RKO (cell line): ENCODE data around the gene GALNT11.
"Not testable (repeated sequence)": the region's sequence is repeated elsewhere in the genome, so short reads cannot be mapped to it uniquely, and the experiment has no call there.

Experiments used
- DNase-seq: peaks from one replicate; pipeline ENCODE4 v3.0.0-alpha.2; 2016; ENCODE audit warnings: low spot score

The GALNT11 gene

GRCh38 chr7:152075379-152075778, 49.9 kb downstream of the GALNT11 start:
- DNase-seq, result not testable (repeated sequence)

DNA sequence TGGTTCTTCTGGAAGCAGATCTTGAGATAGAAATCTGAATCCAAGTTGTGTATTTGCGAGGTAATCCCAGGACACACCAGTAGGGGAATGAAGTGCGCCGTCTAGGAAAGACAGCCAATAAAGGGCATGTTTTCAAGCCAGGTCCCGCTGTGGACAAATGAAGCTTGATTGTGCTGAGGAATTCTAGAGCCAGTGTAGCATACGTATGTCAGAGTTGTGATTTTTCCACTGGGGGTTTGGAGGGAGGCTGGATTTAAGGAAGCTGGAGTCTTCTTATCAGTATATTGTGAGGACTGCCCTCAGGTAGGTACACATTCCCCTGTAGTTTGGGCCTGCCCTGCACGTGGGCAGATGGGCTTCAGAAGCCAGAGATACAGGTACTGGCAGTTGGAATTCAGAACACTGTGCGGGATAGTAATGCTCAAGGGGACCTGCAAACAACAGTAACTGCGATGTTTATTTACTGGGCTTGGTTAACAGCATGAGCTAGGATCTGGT, 50.9 kb downstream of the GALNT11 start:
- peak; percentile 30 for DNase-seq

DNA sequence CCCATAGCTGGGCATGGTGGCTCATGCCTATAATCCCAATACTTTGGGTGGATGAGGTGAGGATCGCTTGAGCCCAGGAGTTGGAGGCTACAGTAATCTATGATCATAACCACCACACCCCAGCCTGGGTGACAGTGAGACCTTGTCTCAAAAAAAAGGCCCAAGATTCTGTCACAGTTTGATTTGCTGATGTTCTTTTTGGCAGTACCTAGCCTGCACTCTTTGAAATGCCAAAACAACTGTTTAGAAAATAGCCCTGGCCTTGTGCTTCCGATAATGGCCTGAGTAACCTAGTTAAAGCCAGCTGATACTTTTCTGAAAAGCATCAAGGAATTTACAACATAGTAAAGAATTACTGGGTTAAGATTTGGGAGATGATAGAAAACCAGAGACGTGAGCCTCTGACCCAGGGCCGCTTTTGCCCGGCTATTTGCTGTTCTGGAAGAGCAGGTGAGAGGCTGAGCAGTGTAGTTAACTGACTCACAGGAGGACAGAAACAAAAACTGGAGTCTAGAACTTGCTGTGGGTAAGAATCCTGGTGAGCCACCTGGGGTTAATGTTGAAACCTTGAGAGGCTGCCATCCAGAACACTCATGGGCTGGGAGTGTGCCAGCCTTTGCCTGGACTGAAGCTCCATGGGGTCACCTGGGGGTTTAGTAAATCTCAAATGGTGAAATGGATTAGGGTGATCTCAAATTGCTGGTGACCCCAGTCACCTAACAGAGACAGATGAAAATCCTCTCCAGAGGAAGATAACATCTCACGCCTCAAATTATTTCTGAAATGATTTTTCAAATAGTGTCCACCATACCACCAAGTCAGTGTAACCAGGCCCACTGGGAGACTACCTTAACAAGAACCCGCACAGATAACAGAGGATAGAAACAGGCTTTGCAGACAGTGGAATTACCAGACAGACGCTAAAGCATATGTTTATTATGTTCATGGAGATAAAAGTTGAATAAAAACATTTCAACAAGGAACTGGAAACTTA, 51.8 kb downstream of the GALNT11 start:
- DNase-seq, result no peak

GRCh38 chr7:152078025-152078424, 52.6 kb downstream of the GALNT11 start:
- no peak for DNase-seq

GRCh38 chr7:152078786-152079185, 53.3 kb downstream of the GALNT11 start:
- no peak for DNase-seq

DNA sequence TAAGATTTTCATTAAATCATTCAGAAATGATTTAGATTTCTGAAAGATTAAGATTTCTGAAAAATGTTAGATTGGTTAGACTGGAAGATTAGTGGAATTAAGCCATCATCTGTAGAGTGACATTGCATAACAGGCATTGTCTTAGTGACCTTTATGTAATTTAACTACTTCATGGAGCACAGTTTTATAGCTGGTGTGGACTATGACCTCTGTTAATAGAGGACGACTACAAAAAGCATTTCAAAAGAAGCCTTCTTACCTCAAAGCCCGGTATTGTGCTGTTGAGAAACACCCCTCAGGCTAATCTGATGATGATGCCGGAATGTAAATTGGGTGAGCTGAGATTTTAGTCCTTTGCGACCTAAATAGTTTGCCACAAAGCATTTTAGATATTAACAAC, 55.6 kb downstream of the GALNT11 start:
- DNase-seq, result no peak

GRCh38 chr7:152082073-152082721, 56.7 kb downstream of the GALNT11 start:
- DNase-seq, result not testable (repeated sequence)

GRCh38 chr7:152085131-152085530, 59.7 kb downstream of the GALNT11 start:
- no peak for DNase-seq

GRCh38 chr7:152086513-152086912, 61.0 kb downstream of the GALNT11 start:
- no peak for DNase-seq

DNA sequence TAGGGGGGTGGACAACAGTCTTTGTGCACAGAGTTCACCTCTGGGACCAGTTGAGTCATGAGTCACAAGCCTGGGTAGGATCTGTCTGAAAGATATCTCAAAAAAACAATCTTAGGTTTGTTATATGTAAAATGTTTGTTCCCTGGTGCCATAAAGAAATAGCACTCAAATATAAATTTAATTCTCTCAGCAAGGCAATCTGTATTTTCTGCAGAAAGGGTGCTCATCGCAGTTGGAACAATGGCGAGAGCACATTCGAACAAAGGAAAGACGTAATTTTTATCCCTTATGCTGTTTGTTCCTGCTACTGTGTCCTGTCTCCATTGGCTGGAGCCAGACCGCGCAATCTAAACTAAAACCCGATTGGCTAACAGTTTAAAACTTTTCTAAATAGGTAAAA, 63.7 kb downstream of the GALNT11 start:
- DNase-seq, result no peak

DNA sequence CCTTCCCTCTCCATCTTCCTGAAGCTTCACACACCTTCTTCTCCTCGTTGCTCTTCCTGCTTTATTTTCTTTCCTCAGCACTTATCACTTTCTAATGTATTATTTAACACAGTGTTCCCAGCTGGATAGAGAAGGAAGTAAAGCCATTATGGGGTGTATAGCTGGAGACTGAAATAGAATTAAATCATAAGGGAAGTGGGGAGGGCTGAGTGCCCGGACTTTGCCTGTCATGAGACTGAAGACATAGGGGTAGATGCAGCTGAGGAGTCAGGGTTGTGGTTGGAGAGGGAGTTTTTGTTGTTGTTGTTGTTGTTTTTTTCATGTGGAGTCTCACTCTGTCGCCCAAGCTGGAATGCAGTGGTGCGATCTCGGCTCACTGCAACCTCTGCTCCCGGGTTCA, 65.3 kb downstream of the GALNT11 start:
- DNase-seq, result no peak

DNA sequence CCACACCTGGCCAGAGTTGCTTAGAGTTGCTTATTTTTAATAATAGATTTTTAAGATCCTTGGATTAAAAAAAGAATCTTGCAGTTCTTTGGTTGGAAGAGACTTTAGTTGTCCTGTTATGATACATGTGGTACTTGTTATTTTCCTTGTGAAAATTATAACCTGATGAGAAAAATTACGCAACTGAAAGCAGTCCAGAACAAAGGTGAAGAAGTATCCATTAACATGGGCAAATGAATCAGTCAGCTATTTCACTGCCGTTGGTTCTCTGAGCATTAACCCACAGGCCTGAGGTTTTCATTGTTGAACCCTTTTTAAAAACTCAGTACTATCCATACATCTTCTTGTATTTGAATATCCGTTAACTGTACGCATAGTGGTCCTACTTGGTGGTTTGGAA, 68.2 kb downstream of the GALNT11 start:
- DNase-seq, result no peak

DNA sequence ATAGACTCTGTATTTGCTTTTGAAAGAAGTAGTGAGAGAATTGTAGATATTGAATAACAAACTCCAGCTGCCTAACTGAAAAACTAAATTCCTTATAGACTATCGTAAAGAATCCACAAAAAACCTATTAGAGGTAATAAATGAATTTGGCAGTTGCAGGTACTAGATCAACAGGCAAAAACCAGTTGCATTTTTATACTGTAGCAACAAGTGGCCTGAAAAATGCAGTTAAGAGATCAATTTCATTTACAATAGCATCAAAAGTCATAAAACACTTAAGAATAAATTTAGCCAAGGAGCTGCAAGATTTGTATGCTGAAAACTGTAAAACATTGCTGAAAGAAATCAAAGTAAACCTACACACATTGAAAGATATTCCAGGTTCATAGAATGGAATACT, 70.3 kb downstream of the GALNT11 start:
- no peak for DNase-seq

GRCh38 chr7:152097330-152097729, 71.9 kb downstream of the GALNT11 start:
- no peak for DNase-seq

- no peak for DNase-seq
Measured at GRCh38 chr7:152103066-152103465, 77.6 kb downstream of the GALNT11 start.

DNA sequence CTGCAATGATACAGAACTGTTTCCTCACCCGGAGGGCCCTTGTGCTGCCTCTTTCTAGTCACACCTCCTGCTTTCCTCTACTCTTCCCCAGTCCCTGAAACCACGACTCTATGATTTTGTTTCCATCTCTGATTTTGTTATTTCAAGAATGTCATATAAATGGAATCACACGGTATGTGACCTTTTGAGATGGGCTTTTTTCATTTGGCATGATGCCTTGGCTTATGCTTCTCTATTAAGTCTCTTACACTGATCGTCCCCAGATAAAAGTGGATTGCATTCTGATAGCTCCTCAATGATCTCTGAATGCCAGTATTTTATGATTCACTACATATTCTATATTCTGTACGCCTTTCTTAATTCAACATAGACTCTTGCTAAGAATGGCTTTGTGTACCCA, 78.2 kb downstream of the GALNT11 start:
- DNase-seq, result no peak

DNA sequence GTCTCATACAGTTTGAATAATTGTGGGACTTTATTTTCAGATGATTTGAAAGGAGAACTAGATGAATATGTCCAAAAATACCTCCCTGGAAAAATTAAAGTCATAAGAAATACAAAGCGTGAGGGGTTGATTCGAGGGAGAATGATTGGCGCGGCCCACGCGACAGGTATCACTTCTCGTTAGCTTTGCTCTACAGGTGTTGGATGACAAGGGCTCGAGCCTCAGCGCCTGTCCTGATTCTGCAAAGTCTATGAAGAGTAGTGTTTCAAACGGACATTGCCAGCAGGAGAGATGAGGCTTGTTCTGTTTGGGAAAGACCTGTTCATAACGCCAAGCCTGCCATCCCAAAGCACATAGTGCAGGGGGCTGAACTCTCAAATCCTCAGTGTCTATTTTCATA, 79.7 kb downstream of the GALNT11 start:
- no peak for DNase-seq

DNA sequence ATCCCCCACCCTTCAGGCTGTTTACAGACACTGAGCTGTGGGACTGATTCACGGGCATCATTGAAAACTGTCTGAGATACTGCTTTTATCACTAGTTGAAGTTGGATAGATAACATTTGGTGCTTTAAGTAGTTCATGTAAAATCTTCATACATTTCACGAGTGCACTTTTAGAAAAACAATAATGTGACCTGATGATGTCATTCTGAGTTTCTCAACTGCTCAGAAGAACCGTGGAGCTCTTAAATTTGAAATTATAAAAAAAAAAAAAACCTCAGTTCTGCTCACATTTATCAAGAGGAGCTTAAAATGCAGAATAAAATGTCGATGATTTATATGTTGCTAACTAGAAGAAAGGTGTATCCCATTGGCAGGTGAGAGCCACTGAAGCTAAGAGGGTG, 81.5 kb downstream of the GALNT11 start:
- DNase-seq, result no peak

DNA sequence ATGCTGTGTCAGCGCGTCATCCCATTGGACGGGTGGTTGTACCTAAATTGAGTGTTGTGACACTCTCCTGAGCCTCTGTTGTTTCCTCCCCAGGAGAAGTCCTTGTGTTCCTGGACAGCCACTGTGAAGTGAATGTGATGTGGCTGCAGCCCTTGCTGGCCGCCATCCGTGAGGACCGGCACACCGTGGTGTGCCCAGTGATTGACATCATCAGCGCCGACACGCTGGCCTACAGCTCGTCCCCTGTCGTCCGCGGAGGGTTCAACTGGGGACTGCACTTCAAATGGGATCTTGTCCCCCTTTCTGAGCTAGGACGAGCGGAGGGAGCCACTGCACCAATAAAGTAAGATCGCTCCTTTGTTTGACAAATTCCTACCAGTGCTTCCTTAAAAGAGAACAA, 82.5 kb downstream of the GALNT11 start:
- DNase-seq, result no peak

DNA sequence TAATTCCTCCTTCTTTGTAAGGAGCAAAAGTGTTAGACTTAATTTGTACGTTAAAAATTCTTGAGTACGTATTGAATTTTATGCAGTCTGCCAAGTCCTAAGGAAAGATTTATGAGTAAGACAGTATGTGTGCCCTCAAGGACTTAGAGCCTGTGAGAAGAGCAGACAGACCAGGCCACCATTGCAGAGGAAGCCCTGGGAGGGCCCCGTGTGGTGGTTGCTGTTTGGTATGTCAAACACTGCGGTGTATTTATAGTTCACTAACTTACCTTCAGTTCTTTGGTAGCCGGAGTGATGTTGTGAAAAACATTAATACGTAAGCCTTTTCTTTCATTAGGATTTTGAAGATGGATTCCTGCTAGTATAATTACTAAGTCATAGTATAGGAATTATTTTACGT, 82.9 kb downstream of the GALNT11 start:
- no peak for DNase-seq

- DNase-seq, result no peak
Measured at GRCh38 chr7:152112829-152113228, 87.4 kb downstream of the GALNT11 start.

- DNase-seq, result no peak
Measured at GRCh38 chr7:152115021-152115718, 89.7 kb downstream of the GALNT11 start.

DNA sequence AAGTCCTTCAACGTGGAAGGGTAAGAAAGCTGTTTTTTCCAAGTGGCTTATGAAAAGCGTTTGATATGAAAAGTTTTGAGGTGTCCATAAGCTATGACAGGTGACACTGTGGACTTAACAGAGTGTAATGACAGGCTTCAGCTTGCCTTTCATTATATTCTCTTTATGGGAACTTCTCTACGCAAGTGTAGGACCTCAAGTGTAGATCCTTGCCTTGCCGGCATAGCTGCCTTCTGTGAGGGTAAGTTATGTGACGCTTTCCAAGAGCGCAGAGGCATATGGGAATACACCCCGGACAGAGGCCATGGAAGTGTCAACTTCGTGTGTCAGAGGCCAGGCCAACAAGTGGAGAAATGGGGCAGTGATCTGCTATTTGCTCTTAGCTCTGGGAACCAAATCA, 91.9 kb downstream of the GALNT11 start:
- no peak for DNase-seq
